NOMO-1 treated with dmso at 0.1 percent for 144 hours (cell line): ENCODE data around the gene CACNA2D4.

Experiments used
- DNase-seq: peaks from one replicate; lab custom pipeline; 2025; ENCODE audit not compliant: unreplicated experiment; lab: John Stamatoyannopoulos, UW

CACNA2D4 gene

DNA sequence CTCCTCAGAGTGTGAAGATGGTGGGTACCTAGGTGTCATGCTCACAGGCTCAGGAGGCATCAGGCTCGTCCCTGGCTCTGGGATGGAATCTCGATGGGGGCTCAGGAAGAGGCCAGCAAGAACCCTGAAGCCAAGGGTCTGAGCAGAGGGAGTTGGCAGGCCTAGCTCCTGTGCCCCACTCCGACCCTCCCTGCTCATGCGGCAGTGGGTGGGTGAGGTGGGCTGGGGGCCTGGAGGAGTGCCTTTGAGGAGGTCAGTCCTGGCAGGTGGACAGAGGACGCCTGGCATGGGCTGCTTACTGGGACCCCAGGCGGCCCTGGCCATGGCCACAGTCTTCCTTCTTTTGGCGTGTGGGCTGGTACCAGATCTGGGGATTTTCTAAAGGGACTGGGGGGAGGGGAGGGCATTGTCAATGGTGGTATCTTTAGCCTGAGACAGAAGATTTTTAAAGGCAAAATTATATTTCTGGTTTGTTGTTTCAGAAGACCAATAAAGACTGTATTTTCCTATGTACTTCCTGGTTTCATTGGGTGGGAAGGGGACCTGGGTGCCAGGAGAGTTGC, 82.1 kb downstream of the CACNA2D4 start:
- DNase-seq: no peak

DNA sequence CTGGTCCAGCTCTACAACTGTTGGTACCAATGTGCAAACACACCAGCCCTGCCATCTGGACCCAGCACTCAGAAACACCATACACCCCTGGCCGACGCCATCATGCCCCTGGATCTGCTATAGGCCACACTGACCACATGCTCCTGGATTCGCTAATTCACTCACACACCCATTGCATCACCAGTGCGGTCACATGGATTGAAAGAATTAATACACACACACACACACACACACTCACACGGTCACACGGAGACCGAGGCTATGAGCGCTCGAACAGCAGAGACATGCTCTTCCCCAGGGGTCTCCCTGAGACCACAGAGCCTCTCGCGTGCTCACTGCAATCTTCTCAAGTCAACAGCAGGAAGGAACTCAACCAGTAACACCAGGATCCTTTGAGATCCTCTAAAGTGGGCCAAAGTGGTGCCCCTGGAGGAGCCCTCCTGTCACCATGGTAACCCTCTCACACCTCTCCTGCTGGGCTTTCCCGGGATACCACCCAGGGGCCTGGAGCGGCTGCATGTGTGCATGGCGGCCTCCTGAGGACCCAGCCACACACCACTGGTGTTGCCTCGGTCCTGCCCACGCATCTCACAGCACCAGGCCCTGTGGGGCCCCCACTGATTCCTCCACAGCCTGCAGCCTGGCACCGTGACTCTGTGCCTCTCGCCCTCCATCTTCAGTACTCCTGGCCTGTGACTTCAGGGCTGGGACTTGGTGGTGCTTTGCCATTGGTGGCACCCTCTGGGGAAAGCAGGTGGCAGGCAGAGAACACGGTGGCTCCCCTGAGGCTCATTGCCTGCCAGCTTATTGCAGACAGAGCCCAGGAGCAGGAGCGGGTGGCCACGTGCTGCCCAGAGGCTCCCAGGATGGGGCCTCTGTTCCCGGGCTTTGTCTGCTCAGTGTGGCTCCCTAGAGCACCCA, 83.0 kb downstream of the CACNA2D4 start:
- no peak for DNase-seq

GRCh38 chr12:1834186-1834925, 84.1 kb downstream of the CACNA2D4 start:
- no peak for DNase-seq

GRCh38 chr12:1833596-1834028, 84.8 kb downstream of the CACNA2D4 start:
- DNase-seq: no peak

GRCh38 chr12:1832801-1833595, 85.5 kb downstream of the CACNA2D4 start:
- DNase-seq: no peak

GRCh38 chr12:1830981-1831963, 87.2 kb downstream of the CACNA2D4 start:
- no peak for DNase-seq

- no peak for DNase-seq
Measured at GRCh38 chr12:1830401-1830845, 88.0 kb downstream of the CACNA2D4 start.

DNA sequence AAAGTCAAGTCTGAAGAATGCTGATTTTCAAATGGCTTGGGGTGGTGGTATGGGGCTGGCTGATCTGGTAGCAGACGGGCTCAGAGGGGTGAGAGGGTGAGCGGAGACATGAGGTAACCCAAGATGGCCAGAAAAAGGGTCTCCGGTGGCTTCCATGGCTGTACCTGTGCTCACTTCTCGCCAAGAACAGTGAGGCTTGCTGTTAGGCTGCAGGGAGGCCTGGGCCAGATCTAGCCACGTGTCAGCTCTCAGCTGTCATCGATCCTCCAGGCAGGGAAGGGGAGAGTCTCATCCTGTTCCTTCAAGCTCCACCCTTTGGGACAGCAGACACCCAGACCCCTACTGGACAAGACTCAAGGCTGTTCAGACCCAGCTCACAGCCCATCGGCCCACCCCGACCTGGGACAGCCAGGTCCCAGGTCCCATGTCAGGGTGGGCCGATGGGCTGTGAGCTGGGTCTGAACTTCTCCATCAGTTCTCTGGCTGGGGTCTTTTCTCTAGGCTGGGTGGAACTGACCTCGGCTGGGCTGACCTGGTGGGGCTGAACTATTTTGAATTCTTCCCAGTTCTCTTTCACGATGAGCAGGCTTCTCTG, 89.0 kb downstream of the CACNA2D4 start:
- no peak for DNase-seq

- DNase-seq: no peak
Measured at GRCh38 chr12:1828856-1829255, 89.6 kb downstream of the CACNA2D4 start.

- no peak for DNase-seq
Measured at GRCh38 chr12:1827826-1828805, 90.3 kb downstream of the CACNA2D4 start.

- no peak for DNase-seq
Measured at GRCh38 chr12:1826867-1827705, 91.4 kb downstream of the CACNA2D4 start.

DNA sequence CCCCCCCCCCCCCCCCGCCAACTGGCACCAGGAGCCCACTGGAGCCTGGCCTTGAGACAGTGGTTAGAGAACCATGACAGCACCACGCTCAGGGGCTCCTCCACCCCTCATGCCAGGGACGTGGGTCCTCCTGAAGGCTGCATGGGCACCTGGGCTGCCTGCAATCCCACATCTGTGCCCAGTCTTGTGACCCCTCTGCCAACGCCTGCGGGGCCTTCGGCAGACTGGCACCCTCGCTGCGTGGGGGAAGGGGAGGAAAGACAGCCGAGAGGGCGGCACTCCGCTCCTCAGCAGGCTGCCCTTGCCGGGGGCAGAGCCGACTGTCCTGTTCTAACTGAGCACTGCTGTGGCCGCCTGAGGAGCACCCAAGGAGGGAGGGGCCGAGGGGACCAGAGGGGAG, 92.1 kb downstream of the CACNA2D4 start:
- no peak for DNase-seq

DNA sequence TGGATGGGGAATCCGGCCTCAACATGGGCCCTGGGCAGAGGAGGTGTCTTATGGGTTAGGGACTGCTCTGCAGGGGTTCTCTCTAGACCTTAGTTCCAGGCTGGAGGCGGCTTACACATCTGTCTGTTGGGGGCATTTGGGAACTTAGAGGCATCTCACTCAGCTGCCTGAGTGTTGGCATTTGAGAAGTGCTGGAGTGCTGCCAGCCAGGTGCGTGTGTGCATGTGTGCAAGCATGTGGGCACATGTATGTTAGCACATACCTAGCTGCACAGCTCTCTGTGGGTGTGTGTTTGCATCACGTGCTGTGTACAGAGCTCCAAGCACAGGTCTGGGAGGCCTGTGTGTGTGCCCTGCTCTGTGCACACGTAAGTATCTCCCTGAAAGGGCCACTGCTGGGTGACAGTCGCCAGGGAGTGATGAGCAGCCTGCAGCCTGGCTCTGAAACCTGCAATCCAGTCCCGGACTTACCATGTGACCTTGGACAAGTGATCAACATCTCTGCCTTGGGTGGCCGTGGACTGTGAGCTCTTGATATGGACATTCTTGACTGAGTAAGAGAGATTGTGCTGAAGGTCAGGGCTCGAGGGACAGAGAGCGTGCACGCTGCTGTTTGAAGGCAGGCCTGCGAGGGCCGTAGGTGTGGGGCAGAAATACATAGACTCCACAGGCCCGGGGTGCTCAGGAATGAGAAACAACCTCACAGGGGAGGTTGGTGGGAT, 92.9 kb downstream of the CACNA2D4 start:
- DNase-seq: no peak

DNA sequence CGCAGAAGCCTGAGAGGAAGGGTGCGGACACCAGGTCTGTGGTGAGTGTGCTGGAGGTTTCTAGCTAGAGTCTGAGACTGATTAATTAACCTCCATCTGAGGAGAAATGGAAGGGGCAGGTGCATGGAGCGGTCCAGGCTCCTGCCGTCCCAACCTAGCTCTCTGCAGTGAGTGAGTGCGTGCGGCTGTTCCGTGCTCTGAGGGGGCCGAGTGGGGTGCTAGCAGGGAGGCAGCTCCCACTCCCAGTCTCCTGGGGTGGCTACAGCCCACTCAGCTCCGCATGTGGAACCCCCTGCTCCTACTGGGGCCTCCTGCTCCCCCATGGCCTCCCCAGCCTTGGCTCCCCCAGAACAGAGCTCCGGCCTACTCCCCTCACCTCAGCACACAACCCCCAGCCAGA, 95.2 kb downstream of the CACNA2D4 start:
- no peak for DNase-seq

DNA sequence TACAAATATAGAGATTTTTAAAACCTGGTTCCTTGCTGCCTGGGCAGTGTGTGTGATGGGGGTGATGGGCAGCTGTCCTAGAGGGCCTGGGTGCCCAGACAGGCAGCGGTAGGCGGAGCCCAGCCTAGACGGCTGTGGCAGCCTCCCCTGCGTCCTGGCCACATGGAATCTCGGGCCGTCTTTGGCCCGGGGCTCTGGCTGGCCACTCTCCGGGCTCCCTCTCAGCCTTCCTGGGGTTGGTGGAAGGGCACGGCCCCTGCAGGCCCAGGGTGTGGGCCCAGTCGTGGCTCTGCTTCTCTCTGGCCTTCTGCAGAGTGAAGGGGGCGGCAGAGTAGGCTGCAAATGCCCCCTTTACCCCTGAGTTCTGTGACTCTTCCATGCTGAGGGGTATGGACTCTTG, 95.8 kb downstream of the CACNA2D4 start:
- DNase-seq: no peak

GRCh38 chr12:1821805-1822204, 96.6 kb downstream of the CACNA2D4 start:
- DNase-seq: no peak

DNA sequence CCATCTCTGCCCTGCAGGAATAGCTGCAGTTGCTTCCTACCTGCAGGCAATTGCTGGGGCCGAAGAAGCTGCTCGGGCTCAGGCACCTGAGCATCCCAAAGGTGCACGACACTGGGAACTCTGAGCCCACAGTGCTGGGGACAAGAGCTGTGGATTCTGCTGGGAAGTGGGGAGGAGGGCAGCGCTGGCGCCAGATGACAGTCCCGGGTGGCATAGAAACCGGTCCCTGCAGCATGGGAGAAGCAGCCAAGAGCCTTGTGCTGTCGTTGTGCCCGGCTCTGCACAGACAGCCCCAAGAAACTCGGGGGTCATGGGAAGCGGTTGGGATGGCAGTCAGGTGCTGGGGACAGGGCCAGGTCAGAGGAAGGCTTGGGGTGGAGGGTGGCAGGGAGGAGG, 97.6 kb downstream of the CACNA2D4 start:
- no peak for DNase-seq
